Measurements from ENCODE around the gene CSF3. TPM values are rescaled to one million over a fixed set of nuclear protein-coding genes. Genes with fewer than 3 reads are reported as not detected.
A peak's percentile ranks its signal among the peaks of the same experiment; 100 is the strongest.

CSF3 gene
- total RNA-seq, 1 donor from 2014 or later: 1.9 TPM

DNA sequence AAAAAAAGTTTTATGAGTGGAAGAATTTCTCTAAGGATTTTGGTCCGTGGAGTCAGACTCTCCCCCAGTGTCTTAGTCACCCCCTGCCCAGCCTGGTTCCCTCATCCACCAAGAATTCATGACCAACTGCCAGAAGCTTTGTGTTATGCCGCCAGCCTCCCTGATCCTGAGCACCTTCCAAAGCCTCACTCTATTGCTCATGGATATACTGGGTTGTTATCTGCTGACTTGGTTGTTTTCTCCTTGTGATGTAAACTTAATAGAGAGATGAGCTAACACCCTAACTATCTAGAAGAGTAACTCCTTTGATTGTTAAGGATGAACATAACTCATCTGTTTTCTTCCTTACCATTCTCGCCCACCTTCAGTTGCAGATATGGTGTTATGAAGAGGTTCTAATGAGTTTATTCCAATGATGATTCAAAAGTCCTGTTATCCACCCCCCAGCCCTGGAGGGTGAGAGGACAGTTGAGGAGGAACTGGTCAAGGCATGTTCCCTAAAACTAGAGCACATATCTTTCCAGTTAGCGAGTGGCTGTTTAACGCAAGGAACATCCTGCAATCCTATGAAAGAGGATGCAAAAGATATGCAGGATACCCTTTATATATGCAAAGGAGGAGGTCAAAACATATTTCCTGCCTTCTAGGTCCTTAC lies 36.1 kb upstream of the CSF3 start:
- Histone ChIP-seq H3K27me3 (ENCODE audit: low read depth) (no peaks in the 10 kb centered on the region), H3K36me3 (peaks cover under 1% of the 10 kb centered on the region), H3K27ac (peak overlapping the region; percentile 96), H3K4me3 (peak overlapping the region; percentile 92), H3K4me1 (peaks cover 29% of the 10 kb centered on the region), H3K9me3 (no peaks in the 10 kb centered on the region)
- intact Hi-C loops (cut with DNase I): no loop called here
- DNase-seq: no peak
- no peak for ATAC-seq
- TF ChIP-seq, protein P1, sequence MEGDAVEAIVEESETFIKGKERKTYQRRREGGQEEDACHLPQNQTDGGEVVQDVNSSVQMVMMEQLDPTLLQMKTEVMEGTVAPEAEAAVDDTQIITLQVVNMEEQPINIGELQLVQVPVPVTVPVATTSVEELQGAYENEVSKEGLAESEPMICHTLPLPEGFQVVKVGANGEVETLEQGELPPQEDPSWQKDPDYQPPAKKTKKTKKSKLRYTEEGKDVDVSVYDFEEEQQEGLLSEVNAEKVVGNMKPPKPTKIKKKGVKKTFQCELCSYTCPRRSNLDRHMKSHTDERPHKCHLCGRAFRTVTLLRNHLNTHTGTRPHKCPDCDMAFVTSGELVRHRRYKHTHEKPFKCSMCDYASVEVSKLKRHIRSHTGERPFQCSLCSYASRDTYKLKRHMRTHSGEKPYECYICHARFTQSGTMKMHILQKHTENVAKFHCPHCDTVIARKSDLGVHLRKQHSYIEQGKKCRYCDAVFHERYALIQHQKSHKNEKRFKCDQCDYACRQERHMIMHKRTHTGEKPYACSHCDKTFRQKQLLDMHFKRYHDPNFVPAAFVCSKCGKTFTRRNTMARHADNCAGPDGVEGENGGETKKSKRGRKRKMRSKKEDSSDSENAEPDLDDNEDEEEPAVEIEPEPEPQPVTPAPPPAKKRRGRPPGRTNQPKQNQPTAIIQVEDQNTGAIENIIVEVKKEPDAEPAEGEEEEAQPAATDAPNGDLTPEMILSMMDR (IDR thresholded peaks at IDR 0.05): no peak

DNA sequence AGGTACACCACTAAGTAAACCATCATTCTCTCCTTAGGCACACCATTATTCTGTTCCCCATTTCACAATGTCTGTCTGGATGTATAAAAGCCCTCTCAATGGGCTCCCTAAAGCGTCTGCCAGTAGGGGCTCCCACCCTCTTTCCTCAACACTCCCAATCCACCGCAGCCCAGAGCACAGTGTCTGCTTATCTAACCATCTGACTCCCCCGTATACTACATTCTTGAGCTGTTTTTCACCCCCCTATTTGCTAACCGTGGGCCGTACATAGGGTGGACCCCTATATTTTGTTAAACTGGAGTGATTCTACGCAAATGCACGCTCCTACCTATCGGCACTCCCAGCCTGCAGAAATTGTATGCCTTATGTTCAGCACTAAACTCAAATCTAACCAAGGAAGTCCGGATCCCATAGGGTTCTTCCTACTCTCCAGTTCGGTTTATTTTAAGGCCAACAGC lies 35.3 kb upstream of the CSF3 start:
- Histone ChIP-seq H3K9me3 (no peaks in the 10 kb centered on the region), H3K4me3 (peak overlapping the region; percentile 92), H3K36me3 (peaks cover 9% of the 10 kb centered on the region), H3K4me1 (peaks cover 29% of the 10 kb centered on the region), H3K27me3 (ENCODE audit: low read depth) (no peaks in the 10 kb centered on the region), H3K27ac (peak overlapping the region; percentile 96)
- DNase-seq (no peak), ATAC-seq (peak; percentile 15 to 38)
- intact Hi-C loops (cut with DNase I): no loop called here
- TF ChIP-seq, protein P1 (IDR thresholded peaks at IDR 0.05): no peak

DNA sequence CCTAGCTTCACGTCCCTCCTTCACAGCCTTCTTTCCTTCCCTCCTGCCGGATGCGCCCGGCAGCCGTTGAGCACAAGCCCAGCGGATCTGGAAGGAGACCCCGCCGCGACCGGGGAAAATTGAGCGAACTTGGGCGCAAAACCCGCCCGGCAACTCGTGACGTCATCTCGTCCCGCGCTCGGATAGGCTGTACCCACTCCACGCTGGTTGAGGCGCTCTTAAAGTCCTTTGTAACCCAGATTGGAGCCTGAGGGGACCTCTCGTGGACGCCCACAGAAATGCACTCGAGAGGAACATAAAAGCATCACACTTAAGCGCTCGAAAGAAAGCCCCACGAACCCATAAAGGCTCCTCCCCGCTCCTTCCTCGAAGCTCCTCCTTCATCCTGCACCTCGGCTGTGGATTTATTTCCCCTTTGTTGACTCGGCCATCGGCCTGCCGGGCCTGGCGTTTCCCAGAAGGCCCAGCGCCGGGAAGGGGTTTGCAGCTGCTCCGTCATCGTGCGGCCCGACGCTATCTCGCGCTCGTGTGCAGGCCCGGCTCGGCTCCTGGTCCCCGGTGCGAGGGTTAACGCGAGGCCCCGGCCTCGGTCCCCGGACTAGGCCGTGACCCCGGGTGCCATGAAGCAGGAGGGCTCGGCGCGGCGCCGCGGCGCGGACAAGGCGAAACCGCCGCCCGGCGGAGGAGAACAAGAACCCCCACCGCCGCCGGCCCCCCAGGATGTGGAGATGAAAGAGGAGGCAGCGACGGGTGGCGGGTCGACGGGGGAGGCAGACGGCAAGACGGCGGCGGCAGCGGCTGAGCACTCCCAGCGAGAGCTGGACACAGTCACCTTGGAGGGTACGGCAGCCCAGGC lies 34.7 kb upstream of the CSF3 start, which contains the start of gene PSMD3:
PSMD3 (plus strand) TSS at position 457 of the 856 bp plus-strand sequence; CDS start at position 621, 164 bp downstream.
- DNase-seq (peak; percentile 97), ATAC-seq (peak; percentile 97 to 98)
- Histone ChIP-seq H3K4me1 (peaks cover 29% of the 10 kb centered on the region), H3K4me3 (peak within 1 kb of the TSS; percentile 92), H3K9me3 (no peaks in the 10 kb centered on the region), H3K27ac (peak within 1 kb of the TSS; percentile 96), H3K27me3 (ENCODE audit: low read depth) (no peaks in the 10 kb centered on the region), H3K36me3 (peaks cover 15% of the 10 kb centered on the region)
- TF ChIP-seq, protein P1 (IDR thresholded peaks at IDR 0.05): peak; percentile 72
- intact Hi-C loops (cut with DNase I): no loop called here

DNA sequence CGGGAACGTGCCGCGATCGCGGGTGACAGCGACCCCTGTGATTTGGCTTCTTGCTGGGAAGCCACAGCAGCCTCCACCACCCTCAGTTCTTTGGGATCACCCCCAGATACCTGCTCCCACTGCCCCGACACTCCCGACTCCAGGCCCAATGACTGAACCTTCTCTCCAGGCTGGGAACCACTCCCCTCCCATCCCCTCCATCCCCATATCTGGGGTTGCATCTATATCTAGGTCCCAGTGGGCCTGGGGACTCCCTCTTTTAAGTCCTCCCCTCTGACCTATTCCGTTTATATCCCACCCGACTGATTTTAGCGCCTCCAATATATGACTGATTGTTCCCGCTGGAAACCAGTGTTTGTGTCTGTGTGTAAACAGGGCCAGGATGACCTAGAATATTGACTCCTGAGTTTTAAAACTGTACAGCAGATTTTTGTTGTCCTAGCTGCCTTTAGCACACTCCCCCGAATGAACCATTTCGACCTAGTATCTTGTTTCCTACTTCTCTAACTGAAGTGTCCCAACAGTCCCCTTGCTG lies 34.0 kb upstream of the CSF3 start:
- TF ChIP-seq, protein P1 (IDR thresholded peaks at IDR 0.05): no peak
- no peaks in the 10 kb centered on the region for H3K27me3 ChIP-seq (ENCODE audit: low read depth)
- H3K36me3 ChIP-seq: peaks cover 22% of the 10 kb centered on the region
- peak overlapping the region; percentile 96 for H3K27ac ChIP-seq
- H3K9me3 ChIP-seq: no peaks in the 10 kb centered on the region
- peak overlapping the region; percentile 92 for H3K4me3 ChIP-seq
- DNase-seq: no peak
- peaks cover 29% of the 10 kb centered on the region for H3K4me1 ChIP-seq
- intact Hi-C loops (cut with DNase I): no loop called here
- ATAC-seq: peak; percentile 0 to 13

DNA sequence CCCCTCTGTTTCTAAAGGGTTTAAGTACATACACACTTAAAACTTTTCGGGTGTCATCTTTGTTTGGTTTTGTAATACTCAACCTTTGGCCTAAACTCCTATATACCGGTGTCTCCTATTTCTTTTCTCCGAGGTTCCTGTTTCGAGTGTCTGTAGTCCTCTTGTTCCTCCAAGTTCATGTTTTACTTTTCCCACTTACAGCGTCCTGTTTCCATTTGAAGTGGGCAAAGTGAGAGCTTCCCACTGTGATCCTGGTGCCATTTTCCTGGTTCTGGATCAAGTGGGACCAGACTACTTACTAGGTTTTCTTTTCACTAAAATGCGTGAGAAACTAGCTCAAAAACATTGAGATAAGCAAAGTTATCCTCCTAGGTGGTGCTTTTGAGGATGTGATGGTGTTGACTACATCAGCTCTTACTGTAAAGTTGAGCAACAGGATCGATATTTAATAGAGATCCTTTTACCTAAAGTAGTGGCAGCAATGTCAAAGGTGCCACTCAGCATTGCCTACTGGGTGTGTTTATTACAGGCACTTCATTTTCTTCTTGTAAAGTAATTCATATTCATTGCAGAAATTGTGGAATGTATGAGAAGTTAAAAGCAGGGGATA lies 33.4 kb upstream of the CSF3 start:
- H3K27me3 ChIP-seq (ENCODE audit: low read depth): no peaks in the 10 kb centered on the region
- H3K4me1 ChIP-seq: peaks cover 29% of the 10 kb centered on the region
- H3K36me3 ChIP-seq: peaks cover 28% of the 10 kb centered on the region
- H3K9me3 ChIP-seq: no peaks in the 10 kb centered on the region
- intact Hi-C loops (cut with DNase I): no loop called here
- DNase-seq: no peak
- H3K4me3 ChIP-seq: peak overlapping the region; percentile 92
- TF ChIP-seq, protein P1 (IDR thresholded peaks at IDR 0.05): no peak
- peak overlapping the region; percentile 96 for H3K27ac ChIP-seq
- no peak for ATAC-seq
